Astrocyte (in vitro differentiated cells and primary cell): ENCODE measurements around the gene PSME3.

Experiments
- EZH2 ChIP-seq: IDR thresholded peaks from 2 replicates; pipeline ENCODE4 v1.6.1; 2012; ENCODE audit warnings: mild to moderate bottlenecking, low read length, inconsistent platforms; ENCODE audit not compliant: insufficient read depth
- TF ChIP-seq, protein P1 (sequence below): IDR thresholded peaks from 2 replicates; pipeline ENCODE4 v1.5.1; 2011; ENCODE audit warnings: low read depth, mild to moderate bottlenecking, inconsistent platforms, low read length, moderate library complexity; ENCODE audit not compliant: insufficient read depth

DNA sequence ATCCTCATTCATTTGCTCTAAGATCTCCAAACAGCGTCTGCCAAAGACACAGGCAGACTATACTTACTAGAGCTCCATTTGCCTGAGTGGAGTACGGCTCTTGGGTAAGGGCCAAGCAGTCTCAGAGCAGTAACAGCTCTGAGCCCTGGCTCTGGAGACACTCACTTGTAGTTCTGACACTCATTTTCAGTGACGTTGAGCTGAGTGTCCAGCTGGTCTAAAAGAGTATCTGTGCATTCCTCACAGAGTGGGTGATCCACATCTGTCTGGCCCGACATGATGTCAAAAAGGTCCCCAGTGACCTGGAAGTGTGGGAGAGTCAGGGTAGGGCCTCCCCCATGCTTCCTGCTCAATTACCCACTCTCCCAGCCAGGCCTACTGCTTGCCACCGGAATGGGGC is 14.8 kb upstream of the PSME3 start:
- TF ChIP-seq, protein P1, sequence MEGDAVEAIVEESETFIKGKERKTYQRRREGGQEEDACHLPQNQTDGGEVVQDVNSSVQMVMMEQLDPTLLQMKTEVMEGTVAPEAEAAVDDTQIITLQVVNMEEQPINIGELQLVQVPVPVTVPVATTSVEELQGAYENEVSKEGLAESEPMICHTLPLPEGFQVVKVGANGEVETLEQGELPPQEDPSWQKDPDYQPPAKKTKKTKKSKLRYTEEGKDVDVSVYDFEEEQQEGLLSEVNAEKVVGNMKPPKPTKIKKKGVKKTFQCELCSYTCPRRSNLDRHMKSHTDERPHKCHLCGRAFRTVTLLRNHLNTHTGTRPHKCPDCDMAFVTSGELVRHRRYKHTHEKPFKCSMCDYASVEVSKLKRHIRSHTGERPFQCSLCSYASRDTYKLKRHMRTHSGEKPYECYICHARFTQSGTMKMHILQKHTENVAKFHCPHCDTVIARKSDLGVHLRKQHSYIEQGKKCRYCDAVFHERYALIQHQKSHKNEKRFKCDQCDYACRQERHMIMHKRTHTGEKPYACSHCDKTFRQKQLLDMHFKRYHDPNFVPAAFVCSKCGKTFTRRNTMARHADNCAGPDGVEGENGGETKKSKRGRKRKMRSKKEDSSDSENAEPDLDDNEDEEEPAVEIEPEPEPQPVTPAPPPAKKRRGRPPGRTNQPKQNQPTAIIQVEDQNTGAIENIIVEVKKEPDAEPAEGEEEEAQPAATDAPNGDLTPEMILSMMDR, result no peak
- no peak for TF ChIP-seq EZH2
